ENCODE results near the gene HSP90AA1. TPM values are rescaled to one million over a fixed set of nuclear protein-coding genes. Genes with fewer than 3 reads are reported as not detected.

HSP90AA1 gene
- total RNA-seq, 1 experiment from 2014 or later = 671 TPM

DNA sequence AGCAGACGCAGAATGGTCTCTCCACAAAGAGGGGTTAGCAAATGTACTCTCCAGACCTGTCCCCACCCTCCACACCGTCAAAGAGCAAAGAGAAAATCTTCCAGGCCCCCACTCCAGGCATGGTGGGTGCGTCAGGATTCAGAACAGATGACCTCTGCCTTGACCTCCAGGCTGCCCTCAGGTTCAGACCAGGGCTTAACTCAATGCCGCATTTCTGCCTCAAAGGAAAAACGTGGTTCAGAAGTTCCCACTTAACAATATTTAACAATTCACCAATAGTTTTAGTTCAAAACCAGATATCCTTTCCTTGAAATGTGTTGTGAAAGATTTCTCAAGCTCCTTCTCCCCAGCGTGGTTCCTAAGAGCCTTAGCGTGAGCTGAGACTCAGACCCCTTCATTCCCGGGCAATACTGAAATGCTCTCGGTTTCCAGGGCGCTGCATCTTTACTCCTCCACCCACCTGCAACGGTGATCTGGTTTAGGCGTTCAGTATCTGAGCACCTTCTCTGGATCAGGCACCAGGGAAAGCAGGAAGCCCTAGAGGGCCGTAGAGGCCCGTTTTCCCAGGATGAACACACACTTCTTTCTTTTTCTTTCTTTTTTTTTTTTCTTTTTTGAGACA lies 22.9 kb downstream of the HSP90AA1 start:
- ChIA-PET CTCF (interaction anchor here (2.1 kb wide), 1 partner anchor 33 kb away, joined by 16 read pairs; no protein-coding TSS in a partner anchor), POLR2A (ENCODE audit: unreplicated experiment) (no interaction called here)
- Histone ChIP-seq H4K20me1 (ENCODE audit: low read length) (no peaks in the 10 kb centered on the region), H3K27me3 (ENCODE audit: low read length) (no peaks in the 10 kb centered on the region), H3K9me2 (replicated peaks; ENCODE audit: low read length) (no peaks in the 10 kb centered on the region), H3K4me3 (ENCODE audit: low read length) (peak overlapping the region; percentile 43), H3F3A (ENCODE audit: low read length, unreplicated experiment) (no peaks in the 10 kb centered on the region), H3K27ac (ENCODE audit: low read length) (peak overlapping the region; percentile 31), H3K9ac (ENCODE audit: low read length) (peak overlapping the region; percentile 25), H3K4me2 (ENCODE audit: low read length) (peak overlapping the region; percentile 73), H3K79me2 (ENCODE audit: low read length) (no peaks in the 10 kb centered on the region), H2AFZ (ENCODE audit: low read length) (peak overlapping the region; percentile 60), H3K4me1 (ENCODE audit: insufficient read depth, low read length) (peaks cover 8% of the 10 kb centered on the region), H3K36me3 (ENCODE audit: low read depth, low read length) (peaks cover 2% of the 10 kb centered on the region; the same call in 1 of the 2 replicates), H3K9me3 (ENCODE audit: low read length) (no peaks in the 10 kb centered on the region)
- intact Hi-C loops (cut with micrococcal nuclease) = loop anchor here (1.0 to 10.0 kb wide), 4 partner anchors 7 to 251 kb away; partner anchors contain the start of genes HSP90AA1 and ZNF839
- DNase-seq (no peak), ATAC-seq (no peak)
- BruUV-seq (replicated peaks) = TSS peak; percentile 88
- TF ChIP-seq, protein P1, sequence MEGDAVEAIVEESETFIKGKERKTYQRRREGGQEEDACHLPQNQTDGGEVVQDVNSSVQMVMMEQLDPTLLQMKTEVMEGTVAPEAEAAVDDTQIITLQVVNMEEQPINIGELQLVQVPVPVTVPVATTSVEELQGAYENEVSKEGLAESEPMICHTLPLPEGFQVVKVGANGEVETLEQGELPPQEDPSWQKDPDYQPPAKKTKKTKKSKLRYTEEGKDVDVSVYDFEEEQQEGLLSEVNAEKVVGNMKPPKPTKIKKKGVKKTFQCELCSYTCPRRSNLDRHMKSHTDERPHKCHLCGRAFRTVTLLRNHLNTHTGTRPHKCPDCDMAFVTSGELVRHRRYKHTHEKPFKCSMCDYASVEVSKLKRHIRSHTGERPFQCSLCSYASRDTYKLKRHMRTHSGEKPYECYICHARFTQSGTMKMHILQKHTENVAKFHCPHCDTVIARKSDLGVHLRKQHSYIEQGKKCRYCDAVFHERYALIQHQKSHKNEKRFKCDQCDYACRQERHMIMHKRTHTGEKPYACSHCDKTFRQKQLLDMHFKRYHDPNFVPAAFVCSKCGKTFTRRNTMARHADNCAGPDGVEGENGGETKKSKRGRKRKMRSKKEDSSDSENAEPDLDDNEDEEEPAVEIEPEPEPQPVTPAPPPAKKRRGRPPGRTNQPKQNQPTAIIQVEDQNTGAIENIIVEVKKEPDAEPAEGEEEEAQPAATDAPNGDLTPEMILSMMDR (conservative IDR thresholded peaks at IDR 0.05; ENCODE audit: low read depth, low read length) = no peak
- TF ChIP-seq EZH2 (IDR thresholded peaks at IDR 0.05; ENCODE audit: low read length, unreplicated experiment) (no peak), EZH2phosphoT487 (IDR thresholded peaks at IDR 0.05; ENCODE audit: borderline replicate concordance, low read length) (no peak)

DNA sequence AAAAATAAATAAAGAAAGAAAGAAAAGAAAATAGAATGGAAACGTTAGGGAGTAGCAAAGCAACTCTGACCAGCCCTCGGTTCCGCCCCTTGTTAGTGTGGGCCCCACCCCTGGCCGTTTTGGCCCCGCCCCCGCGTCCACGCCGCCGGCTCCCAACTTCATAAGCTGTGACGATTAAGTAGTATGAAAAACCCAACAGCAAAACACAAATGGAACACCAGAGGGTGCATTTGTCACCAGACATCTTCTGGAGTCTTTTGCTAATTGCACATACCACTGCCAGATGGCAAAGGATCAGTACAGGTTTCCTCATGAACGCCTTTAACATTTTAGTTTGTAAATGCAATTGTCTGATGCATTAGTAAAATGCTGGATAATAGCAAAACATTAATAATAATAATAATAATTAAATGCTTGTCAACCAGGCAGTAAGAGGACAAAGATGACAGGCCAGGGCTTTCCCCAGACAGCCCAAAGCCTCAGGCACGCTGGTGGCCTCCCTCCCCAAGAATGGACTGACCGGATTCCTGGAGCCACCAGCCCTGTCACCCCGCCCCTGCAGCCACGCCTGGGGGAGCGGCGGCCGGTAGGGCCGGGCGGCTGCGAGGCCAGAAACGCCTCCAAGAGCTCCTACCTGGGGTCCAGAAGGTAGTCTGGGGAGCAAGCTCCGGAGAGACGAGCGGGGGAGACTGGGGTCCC lies 23.6 kb downstream of the HSP90AA1 start:
- POLR2A ChIA-PET (ENCODE audit: unreplicated experiment) = interaction anchor here (0.5 to 0.6 kb wide), 4 partner anchors 25 to 1859 kb away, joined by 5 to 18 read pairs (median 12); partner anchors contain the start of gene WDR20
- intact Hi-C loops (cut with micrococcal nuclease) = loop anchor here (1.0 to 10.0 kb wide), 4 partner anchors 8 to 252 kb away; partner anchors contain the start of genes HSP90AA1 and ZNF839
- H3K4me3 ChIP-seq (ENCODE audit: low read length) = peak overlapping the region; percentile 43

More for the DNA sequence above, 23.6 kb downstream of the HSP90AA1 start:
- peaks cover 8% of the 10 kb centered on the region for H3K4me1 ChIP-seq (ENCODE audit: insufficient read depth, low read length)
- CTCF ChIA-PET = interaction anchor here (0.6 to 2.1 kb wide), 4 partner anchors 17 to 109 kb away, joined by 3 to 16 read pairs (median 5); no protein-coding TSS in a partner anchor
- H2AFZ ChIP-seq (ENCODE audit: low read length) = peak overlapping the region; percentile 60
- H3K27me3 ChIP-seq (ENCODE audit: low read length) = no peaks in the 10 kb centered on the region
- no peaks in the 10 kb centered on the region for H4K20me1 ChIP-seq (ENCODE audit: low read length)
- H3K9ac ChIP-seq (ENCODE audit: low read length) = peak overlapping the region; percentile 25
- H3K4me2 ChIP-seq (ENCODE audit: low read length) = peak overlapping the region; percentile 73
- H3K9me3 ChIP-seq (ENCODE audit: low read length) = no peaks in the 10 kb centered on the region
- peak; percentile 94 for ATAC-seq
- H3K9me2 ChIP-seq (replicated peaks; ENCODE audit: low read length) = no peaks in the 10 kb centered on the region
- BruUV-seq (replicated peaks) = no TSS peak
- H3K79me2 ChIP-seq (ENCODE audit: low read length) = no peaks in the 10 kb centered on the region
- H3K27ac ChIP-seq (ENCODE audit: low read length) = peak overlapping the region; percentile 31
- DNase-seq = peak; percentile 96
- peaks cover 2% of the 10 kb centered on the region for H3F3A ChIP-seq (ENCODE audit: low read length, unreplicated experiment)
- no peaks in the 10 kb centered on the region for H3K36me3 ChIP-seq (ENCODE audit: low read depth, low read length)
- TF ChIP-seq, protein P1 (conservative IDR thresholded peaks at IDR 0.05; ENCODE audit: low read depth, low read length) = peak; percentile 69
- no peak for TF ChIP-seq EZH2phosphoT487 (IDR thresholded peaks at IDR 0.05; ENCODE audit: borderline replicate concordance, low read length)
- TF ChIP-seq EZH2 (IDR thresholded peaks at IDR 0.05; ENCODE audit: low read length, unreplicated experiment) = no peak
